SK-N-SH treated with all-trans-retinoic acid at 6 μM for 48 hours (cell line): ENCODE results near the gene CDH26.

Experiments used
- ARNTL ChIP-seq: fragments of 450-650 bp; formaldehyde crosslinking; IDR thresholded peaks from 2 replicates; pipeline ENCODE4 v1.5.0; 2020; ENCODE audit warnings: low read depth, mild to moderate bottlenecking, moderate library complexity, borderline replicate concordance
- BACH2 ChIP-seq: fragments of 250-450 bp; sonication (Bioruptor Pico); IDR thresholded peaks from 2 replicates; pipeline ENCODE4 v1.9.0; 2021; ENCODE audit warnings: mild to moderate bottlenecking, borderline replicate concordance
- ESRRG ChIP-seq: fragments of 250-450 bp; sonication (Bioruptor Pico); IDR thresholded peaks from 2 replicates; pipeline ENCODE4 v1.6.1; 2021; ENCODE audit warnings: mild to moderate bottlenecking
- GLIS3 ChIP-seq: fragments of 250-450 bp; sonication (Bioruptor Pico); IDR thresholded peaks from 2 replicates; pipeline ENCODE4 v1.5.0; 2020; ENCODE audit warnings: mild to moderate bottlenecking, moderate library complexity
- OSR1 ChIP-seq: fragments of 250-450 bp; sonication (Bioruptor Pico); IDR thresholded peaks from 2 replicates; pipeline ENCODE4 v1.8.0; 2022; ENCODE audit warnings: moderate library complexity, mild to moderate bottlenecking, inconsistent platforms
- TCF4 ChIP-seq: fragments of 250-450 bp; sonication (Bioruptor Pico); IDR thresholded peaks from 2 replicates; pipeline ENCODE4 v1.8.0; 2021; ENCODE audit warnings: mild to moderate bottlenecking, moderate library complexity, borderline replicate concordance
- TOX ChIP-seq: fragments of 250-450 bp; sonication (Bioruptor Pico); IDR thresholded peaks from 2 replicates; pipeline ENCODE4 v1.8.0; 2021; ENCODE audit warnings: mild to moderate bottlenecking, moderate library complexity, borderline replicate concordance
- ZFP3 ChIP-seq: fragments of 250-450 bp; sonication (Bioruptor Pico); IDR thresholded peaks from 2 replicates; pipeline ENCODE4 v1.5.0; 2020; ENCODE audit warnings: mild to moderate bottlenecking, moderate library complexity
- ZFP30 ChIP-seq: fragments of 450-650 bp; formaldehyde crosslinking; IDR thresholded peaks from 2 replicates; pipeline ENCODE4 v1.5.0; 2022; ENCODE audit warnings: mild to moderate bottlenecking, moderate library complexity
- TF ChIP-seq, protein P1 (sequence below): fragments of 250-450 bp; sonication (Bioruptor Pico); IDR thresholded peaks from 2 replicates; pipeline ENCODE4 v1.5.1; 2020; ENCODE audit warnings: low read depth, mild to moderate bottlenecking, moderate library complexity
- TF ChIP-seq, protein P2 (sequence below): fragments of 250-450 bp; sonication (Bioruptor Pico); IDR thresholded peaks from 2 replicates; pipeline ENCODE4 v1.5.1; 2021; ENCODE audit warnings: mild to moderate bottlenecking, moderate library complexity
- TF ChIP-seq, protein P3 (sequence below): fragments of 250-450 bp; sonication (Bioruptor Pico); IDR thresholded peaks from 2 replicates; pipeline ENCODE4 v1.5.0; 2020; ENCODE audit warnings: mild to moderate bottlenecking, moderate library complexity
- TF ChIP-seq, protein P4 (sequence below): fragments of 250-450 bp; sonication (Bioruptor Pico); IDR thresholded peaks from 2 replicates; pipeline ENCODE4 v1.8.0; 2020; ENCODE audit warnings: mild to moderate bottlenecking, moderate library complexity, borderline replicate concordance

DNA sequence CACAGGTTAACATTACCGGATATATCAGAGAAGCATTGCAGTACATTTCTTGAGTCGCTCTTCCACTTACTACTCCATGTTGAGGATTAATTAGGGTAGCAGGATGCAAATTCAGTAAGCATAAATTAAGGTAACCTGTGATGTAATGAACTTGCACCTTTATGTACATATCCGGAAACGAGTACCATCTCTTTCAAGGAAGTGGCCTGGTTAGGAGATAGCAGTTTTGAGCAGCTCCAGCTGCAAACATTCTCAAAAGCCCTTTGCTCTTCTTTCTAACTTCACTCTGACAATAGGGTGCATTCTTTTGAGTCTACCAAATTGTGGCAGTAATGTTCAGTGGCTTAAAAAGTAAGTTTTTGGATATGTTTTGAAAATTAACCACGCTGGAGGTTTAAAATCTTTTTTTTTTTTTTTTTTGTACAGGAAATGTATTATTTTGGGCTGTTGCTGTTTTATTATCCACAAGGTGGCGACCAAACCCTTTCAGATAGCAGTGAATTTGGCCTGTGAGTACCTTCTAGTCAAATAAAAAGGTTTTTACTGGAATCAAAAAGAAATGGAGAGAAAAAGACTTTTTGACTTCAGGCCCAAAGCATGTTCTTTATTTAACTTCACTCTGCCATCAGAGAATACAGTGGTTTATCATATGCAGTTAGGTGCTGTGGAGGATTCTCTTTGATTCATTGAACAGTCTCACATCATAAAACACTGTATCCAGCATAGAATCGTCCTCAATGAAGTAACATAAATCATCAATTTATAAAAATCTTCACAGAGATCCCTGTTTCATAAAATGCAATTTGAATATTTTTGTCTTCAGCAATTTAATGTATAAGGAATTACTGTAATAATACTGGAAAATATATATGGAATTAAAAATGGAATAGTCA, 9.1 kb upstream of the CDH26 start:
- TF ChIP-seq ARNTL (CRISPR knock-in tag) = no peak
- TF ChIP-seq, protein P1, sequence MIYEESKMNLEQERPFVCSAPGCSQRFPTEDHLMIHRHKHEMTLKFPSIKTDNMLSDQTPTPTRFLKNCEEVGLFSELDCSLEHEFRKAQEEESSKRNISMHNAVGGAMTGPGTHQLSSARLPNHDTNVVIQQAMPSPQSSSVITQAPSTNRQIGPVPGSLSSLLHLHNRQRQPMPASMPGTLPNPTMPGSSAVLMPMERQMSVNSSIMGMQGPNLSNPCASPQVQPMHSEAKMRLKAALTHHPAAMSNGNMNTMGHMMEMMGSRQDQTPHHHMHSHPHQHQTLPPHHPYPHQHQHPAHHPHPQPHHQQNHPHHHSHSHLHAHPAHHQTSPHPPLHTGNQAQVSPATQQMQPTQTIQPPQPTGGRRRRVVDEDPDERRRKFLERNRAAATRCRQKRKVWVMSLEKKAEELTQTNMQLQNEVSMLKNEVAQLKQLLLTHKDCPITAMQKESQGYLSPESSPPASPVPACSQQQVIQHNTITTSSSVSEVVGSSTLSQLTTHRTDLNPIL (CRISPR knock-in tag) = no peak
- TF ChIP-seq, protein P2, sequence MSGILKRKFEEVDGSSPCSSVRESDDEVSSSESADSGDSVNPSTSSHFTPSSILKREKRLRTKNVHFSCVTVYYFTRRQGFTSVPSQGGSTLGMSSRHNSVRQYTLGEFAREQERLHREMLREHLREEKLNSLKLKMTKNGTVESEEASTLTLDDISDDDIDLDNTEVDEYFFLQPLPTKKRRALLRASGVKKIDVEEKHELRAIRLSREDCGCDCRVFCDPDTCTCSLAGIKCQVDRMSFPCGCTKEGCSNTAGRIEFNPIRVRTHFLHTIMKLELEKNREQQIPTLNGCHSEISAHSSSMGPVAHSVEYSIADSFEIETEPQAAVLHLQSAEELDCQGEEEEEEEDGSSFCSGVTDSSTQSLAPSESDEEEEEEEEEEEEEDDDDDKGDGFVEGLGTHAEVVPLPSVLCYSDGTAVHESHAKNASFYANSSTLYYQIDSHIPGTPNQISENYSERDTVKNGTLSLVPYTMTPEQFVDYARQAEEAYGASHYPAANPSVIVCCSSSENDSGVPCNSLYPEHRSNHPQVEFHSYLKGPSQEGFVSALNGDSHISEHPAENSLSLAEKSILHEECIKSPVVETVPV = no peak
- TF ChIP-seq, protein P3, sequence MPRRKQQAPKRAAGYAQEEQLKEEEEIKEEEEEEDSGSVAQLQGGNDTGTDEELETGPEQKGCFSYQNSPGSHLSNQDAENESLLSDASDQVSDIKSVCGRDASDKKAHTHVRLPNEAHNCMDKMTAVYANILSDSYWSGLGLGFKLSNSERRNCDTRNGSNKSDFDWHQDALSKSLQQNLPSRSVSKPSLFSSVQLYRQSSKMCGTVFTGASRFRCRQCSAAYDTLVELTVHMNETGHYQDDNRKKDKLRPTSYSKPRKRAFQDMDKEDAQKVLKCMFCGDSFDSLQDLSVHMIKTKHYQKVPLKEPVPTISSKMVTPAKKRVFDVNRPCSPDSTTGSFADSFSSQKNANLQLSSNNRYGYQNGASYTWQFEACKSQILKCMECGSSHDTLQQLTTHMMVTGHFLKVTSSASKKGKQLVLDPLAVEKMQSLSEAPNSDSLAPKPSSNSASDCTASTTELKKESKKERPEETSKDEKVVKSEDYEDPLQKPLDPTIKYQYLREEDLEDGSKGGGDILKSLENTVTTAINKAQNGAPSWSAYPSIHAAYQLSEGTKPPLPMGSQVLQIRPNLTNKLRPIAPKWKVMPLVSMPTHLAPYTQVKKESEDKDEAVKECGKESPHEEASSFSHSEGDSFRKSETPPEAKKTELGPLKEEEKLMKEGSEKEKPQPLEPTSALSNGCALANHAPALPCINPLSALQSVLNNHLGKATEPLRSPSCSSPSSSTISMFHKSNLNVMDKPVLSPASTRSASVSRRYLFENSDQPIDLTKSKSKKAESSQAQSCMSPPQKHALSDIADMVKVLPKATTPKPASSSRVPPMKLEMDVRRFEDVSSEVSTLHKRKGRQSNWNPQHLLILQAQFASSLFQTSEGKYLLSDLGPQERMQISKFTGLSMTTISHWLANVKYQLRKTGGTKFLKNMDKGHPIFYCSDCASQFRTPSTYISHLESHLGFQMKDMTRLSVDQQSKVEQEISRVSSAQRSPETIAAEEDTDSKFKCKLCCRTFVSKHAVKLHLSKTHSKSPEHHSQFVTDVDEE (CRISPR knock-in tag) = no peak
- TF ChIP-seq, protein P4, sequence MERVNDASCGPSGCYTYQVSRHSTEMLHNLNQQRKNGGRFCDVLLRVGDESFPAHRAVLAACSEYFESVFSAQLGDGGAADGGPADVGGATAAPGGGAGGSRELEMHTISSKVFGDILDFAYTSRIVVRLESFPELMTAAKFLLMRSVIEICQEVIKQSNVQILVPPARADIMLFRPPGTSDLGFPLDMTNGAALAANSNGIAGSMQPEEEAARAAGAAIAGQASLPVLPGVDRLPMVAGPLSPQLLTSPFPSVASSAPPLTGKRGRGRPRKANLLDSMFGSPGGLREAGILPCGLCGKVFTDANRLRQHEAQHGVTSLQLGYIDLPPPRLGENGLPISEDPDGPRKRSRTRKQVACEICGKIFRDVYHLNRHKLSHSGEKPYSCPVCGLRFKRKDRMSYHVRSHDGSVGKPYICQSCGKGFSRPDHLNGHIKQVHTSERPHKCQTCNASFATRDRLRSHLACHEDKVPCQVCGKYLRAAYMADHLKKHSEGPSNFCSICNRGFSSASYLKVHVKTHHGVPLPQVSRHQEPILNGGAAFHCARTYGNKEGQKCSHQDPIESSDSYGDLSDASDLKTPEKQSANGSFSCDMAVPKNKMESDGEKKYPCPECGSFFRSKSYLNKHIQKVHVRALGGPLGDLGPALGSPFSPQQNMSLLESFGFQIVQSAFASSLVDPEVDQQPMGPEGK (CRISPR knock-in tag) = no peak
- TF ChIP-seq BACH2 (CRISPR knock-in tag) = no peak
- TF ChIP-seq ZFP30 (CRISPR knock-in tag) = no peak
- no peak for TF ChIP-seq OSR1
- TF ChIP-seq ZFP3 (CRISPR knock-in tag) = no peak
- no peak for TF ChIP-seq TCF4 (CRISPR knock-in tag)
- no peak for TF ChIP-seq GLIS3
- TF ChIP-seq TOX = no peak
- no peak for TF ChIP-seq ESRRG (CRISPR knock-in tag)
